DND-41 (cell line): ENCODE results near the gene SPIB.

Experiments used
- EZH2 ChIP-seq: IDR thresholded peaks from 3 replicates; pipeline ENCODE4 v1.6.1; 2012; ENCODE audit warnings: borderline replicate concordance, low read depth, mild to moderate bottlenecking, moderate library complexity, low read length, inconsistent platforms; ENCODE audit not compliant: severe bottlenecking
- TF ChIP-seq, protein P1 (sequence below): IDR thresholded peaks from 2 replicates; pipeline ENCODE4 v1.5.1; 2012; ENCODE audit warnings: borderline replicate concordance, low read length, moderate library complexity, mild to moderate bottlenecking; ENCODE audit not compliant: poor library complexity, severe bottlenecking; ENCODE audit errors: extremely low read depth

DNA sequence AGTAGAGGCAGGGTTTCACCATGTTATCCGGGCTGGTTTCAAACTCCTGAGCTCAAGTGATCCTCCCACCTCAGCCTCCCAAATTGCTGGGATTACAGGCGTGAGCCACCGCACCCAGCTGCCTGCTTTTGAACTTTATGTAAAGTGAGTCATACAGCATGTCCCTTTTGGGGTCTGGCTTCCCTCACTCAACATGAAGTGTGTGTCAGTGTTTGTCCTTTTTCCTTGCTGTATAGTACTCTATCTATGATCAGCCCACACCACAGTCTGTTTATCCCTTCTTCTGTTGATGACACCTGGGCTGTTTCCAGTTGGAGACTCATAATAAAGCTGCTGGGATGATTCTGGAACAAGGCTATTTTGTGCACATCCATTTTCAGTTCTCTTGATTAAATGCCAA, 2.1 kb downstream of the SPIB start:
- TF ChIP-seq, protein P1, sequence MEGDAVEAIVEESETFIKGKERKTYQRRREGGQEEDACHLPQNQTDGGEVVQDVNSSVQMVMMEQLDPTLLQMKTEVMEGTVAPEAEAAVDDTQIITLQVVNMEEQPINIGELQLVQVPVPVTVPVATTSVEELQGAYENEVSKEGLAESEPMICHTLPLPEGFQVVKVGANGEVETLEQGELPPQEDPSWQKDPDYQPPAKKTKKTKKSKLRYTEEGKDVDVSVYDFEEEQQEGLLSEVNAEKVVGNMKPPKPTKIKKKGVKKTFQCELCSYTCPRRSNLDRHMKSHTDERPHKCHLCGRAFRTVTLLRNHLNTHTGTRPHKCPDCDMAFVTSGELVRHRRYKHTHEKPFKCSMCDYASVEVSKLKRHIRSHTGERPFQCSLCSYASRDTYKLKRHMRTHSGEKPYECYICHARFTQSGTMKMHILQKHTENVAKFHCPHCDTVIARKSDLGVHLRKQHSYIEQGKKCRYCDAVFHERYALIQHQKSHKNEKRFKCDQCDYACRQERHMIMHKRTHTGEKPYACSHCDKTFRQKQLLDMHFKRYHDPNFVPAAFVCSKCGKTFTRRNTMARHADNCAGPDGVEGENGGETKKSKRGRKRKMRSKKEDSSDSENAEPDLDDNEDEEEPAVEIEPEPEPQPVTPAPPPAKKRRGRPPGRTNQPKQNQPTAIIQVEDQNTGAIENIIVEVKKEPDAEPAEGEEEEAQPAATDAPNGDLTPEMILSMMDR, result no peak
- no peak for TF ChIP-seq EZH2
